GM12865 (cell line): Measurements from ENCODE around the gene USP6NL.
A peak's percentile ranks its signal among the peaks of the same experiment; 100 is the strongest.

ENCODE experiments used
- DNase-seq: peaks from one replicate; pipeline ENCODE4 v3.0.0; 2010; ENCODE audit warnings: low read depth
- H3K4me3 ChIP-seq: 2 replicates; pipeline ENCODE4 v1.5.1; 2011; ENCODE audit warnings: mild to moderate bottlenecking, low read depth, low read length, control low read depth
- TF ChIP-seq, protein P1 (sequence below): IDR thresholded peaks from 2 replicates; pipeline ENCODE4 v1.5.1; 2011; ENCODE audit warnings: low read length, control low read depth, low read depth, inconsistent platforms; ENCODE audit not compliant: insufficient read depth; ENCODE audit errors: missing control alignments

Gene USP6NL

GRCh38 chr10:11555556-11555955, 55.9 kb downstream of the USP6NL start:
- peak; percentile 46 for DNase-seq
- H3K4me3 ChIP-seq: no peak overlapping the region; the same call in 1 of the 2 replicates
- TF ChIP-seq, protein P1, sequence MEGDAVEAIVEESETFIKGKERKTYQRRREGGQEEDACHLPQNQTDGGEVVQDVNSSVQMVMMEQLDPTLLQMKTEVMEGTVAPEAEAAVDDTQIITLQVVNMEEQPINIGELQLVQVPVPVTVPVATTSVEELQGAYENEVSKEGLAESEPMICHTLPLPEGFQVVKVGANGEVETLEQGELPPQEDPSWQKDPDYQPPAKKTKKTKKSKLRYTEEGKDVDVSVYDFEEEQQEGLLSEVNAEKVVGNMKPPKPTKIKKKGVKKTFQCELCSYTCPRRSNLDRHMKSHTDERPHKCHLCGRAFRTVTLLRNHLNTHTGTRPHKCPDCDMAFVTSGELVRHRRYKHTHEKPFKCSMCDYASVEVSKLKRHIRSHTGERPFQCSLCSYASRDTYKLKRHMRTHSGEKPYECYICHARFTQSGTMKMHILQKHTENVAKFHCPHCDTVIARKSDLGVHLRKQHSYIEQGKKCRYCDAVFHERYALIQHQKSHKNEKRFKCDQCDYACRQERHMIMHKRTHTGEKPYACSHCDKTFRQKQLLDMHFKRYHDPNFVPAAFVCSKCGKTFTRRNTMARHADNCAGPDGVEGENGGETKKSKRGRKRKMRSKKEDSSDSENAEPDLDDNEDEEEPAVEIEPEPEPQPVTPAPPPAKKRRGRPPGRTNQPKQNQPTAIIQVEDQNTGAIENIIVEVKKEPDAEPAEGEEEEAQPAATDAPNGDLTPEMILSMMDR: no peak

- TF ChIP-seq, protein P1: no peak
- DNase-seq: peak; percentile 92
Observed at GRCh38 chr10:11553773-11554381, 57.6 kb downstream of the USP6NL start.

GRCh38 chr10:11551916-11552602, 59.4 kb downstream of the USP6NL start:
- DNase-seq: peak; percentile 40
- TF ChIP-seq, protein P1: no peak
- no peak overlapping the region for H3K4me3 ChIP-seq

More at GRCh38 chr10:11553773-11554381, 57.6 kb downstream of the USP6NL start:
- H3K4me3 ChIP-seq: peak overlapping the region; percentile 40

- DNase-seq: no peak
- H3K4me3 ChIP-seq: no peak overlapping the region
- TF ChIP-seq, protein P1: no peak
Observed at GRCh38 chr10:11551104-11551503, 60.3 kb downstream of the USP6NL start.

DNA sequence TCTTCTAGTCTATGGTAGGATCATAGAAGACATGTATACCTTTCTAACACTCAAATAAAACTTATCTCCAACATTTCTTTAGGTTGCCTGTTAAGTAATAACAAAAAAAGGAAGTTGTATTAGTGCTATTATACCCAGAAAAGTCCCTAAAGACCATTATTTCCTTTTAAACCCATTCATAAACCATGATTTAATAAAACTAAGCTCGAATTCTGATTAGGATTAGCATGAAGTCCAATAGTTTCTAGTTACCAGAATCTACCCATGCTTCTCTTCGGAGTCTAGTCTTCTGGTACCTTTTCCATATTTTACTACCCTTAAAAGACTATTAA, 62.7 kb downstream of the USP6NL start:
- TF ChIP-seq, protein P1: no peak
- H3K4me3 ChIP-seq: no peak overlapping the region
- no peak for DNase-seq

GRCh38 chr10:11548065-11548767, 63.2 kb downstream of the USP6NL start:
- H3K4me3 ChIP-seq: no peak overlapping the region
- TF ChIP-seq, protein P1: no peak
- no peak for DNase-seq
